ENCODE data around the gene KRTAP10-1.

Gene KRTAP10-1

GRCh38 chr21:44502171-44502958 lies 37.6 kb downstream of the KRTAP10-1 start:
- H3K4me3 ChIP-seq (ENCODE audit: low read depth in 1 of 2, low read length in 2 of 2) = no peak overlapping the region
- no peaks in the 10 kb centered on the region for H3K9me3 ChIP-seq (ENCODE audit: control insufficient read depth in 1 of 2, low read length in 2 of 2)
- peaks cover 0 to 7% of the 10 kb centered on the region in 2 donors for H3K4me1 ChIP-seq (ENCODE audit: control insufficient read depth in 1 of 2, insufficient read depth in 2 of 2, low read length in 2 of 2)
- no peak overlapping the region for H3K27ac ChIP-seq (ENCODE audit: low read length)
- no peaks in the 10 kb centered on the region for H3K36me3 ChIP-seq (ENCODE audit: control insufficient read depth in 1 of 2, insufficient read depth in 2 of 2, low read length in 2 of 2)
- no peaks in the 10 kb centered on the region for H3K27me3 ChIP-seq (ENCODE audit: low read depth, low read length)

- Histone ChIP-seq H3K27me3 (ENCODE audit: low read depth, low read length) (no peaks in the 10 kb centered on the region), H3K27ac (ENCODE audit: low read length) (no peak overlapping the region), H3K9me3 (ENCODE audit: control insufficient read depth in 1 of 2, low read length in 2 of 2) (no peaks in the 10 kb centered on the region)
Observed at GRCh38 chr21:44500111-44500510, 39.9 kb downstream of the KRTAP10-1 start.

GRCh38 chr21:44499631-44500030 lies 40.4 kb downstream of the KRTAP10-1 start:
- H3K36me3 ChIP-seq (ENCODE audit: control insufficient read depth in 1 of 2, insufficient read depth in 2 of 2, low read length in 2 of 2) = no peaks in the 10 kb centered on the region
- no peaks in the 10 kb centered on the region for H3K27me3 ChIP-seq (ENCODE audit: low read depth, low read length)
- H3K27ac ChIP-seq (ENCODE audit: low read length) = no peak overlapping the region
- no peak overlapping the region for H3K4me3 ChIP-seq (ENCODE audit: low read depth in 1 of 2, low read length in 2 of 2)
- peaks cover 0 to 7% of the 10 kb centered on the region in 2 donors for H3K4me1 ChIP-seq (ENCODE audit: control insufficient read depth in 1 of 2, insufficient read depth in 2 of 2, low read length in 2 of 2)
- H3K9me3 ChIP-seq (ENCODE audit: control insufficient read depth in 1 of 2, low read length in 2 of 2) = no peaks in the 10 kb centered on the region

More at GRCh38 chr21:44500111-44500510, 39.9 kb downstream of the KRTAP10-1 start:
- Histone ChIP-seq H3K4me3 (ENCODE audit: low read depth in 1 of 2, low read length in 2 of 2) (no peak overlapping the region), H3K36me3 (ENCODE audit: control insufficient read depth in 1 of 2, insufficient read depth in 2 of 2, low read length in 2 of 2) (no peaks in the 10 kb centered on the region), H3K4me1 (ENCODE audit: control insufficient read depth in 1 of 2, insufficient read depth in 2 of 2, low read length in 2 of 2) (peaks cover 0 to 7% of the 10 kb centered on the region in 2 donors)

GRCh38 chr21:44499211-44499560 lies 40.8 kb downstream of the KRTAP10-1 start:
- H3K9me3 ChIP-seq (ENCODE audit: control insufficient read depth in 1 of 2, low read length in 2 of 2) = no peaks in the 10 kb centered on the region
- H3K27me3 ChIP-seq (ENCODE audit: low read depth, low read length) = no peaks in the 10 kb centered on the region
- no peak overlapping the region for H3K27ac ChIP-seq (ENCODE audit: low read length)
- H3K4me3 ChIP-seq (ENCODE audit: low read depth in 1 of 2, low read length in 2 of 2) = no peak overlapping the region
- H3K4me1 ChIP-seq (ENCODE audit: control insufficient read depth in 1 of 2, insufficient read depth in 2 of 2, low read length in 2 of 2) = peaks cover 0 to 7% of the 10 kb centered on the region in 2 donors
- H3K36me3 ChIP-seq (ENCODE audit: control insufficient read depth in 1 of 2, insufficient read depth in 2 of 2, low read length in 2 of 2) = no peaks in the 10 kb centered on the region

GRCh38 chr21:44498280-44499210 lies 41.5 kb downstream of the KRTAP10-1 start:
- no peak overlapping the region for H3K4me3 ChIP-seq (ENCODE audit: low read depth in 1 of 2, low read length in 2 of 2)
- H3K27ac ChIP-seq (ENCODE audit: low read length) = no peak overlapping the region
- H3K36me3 ChIP-seq (ENCODE audit: control insufficient read depth in 1 of 2, insufficient read depth in 2 of 2, low read length in 2 of 2) = no peaks in the 10 kb centered on the region
- no peaks in the 10 kb centered on the region for H3K27me3 ChIP-seq (ENCODE audit: low read depth, low read length)
- H3K4me1 ChIP-seq (ENCODE audit: control insufficient read depth in 1 of 2, insufficient read depth in 2 of 2, low read length in 2 of 2) = peaks cover 0 to 7% of the 10 kb centered on the region in 2 donors
- H3K9me3 ChIP-seq (ENCODE audit: control insufficient read depth in 1 of 2, low read length in 2 of 2) = peaks cover 4 to 5% of the 10 kb centered on the region in 2 donors

GRCh38 chr21:44497703-44498126 lies 42.3 kb downstream of the KRTAP10-1 start:
- no peaks in the 10 kb centered on the region for H3K36me3 ChIP-seq (ENCODE audit: control insufficient read depth in 1 of 2, insufficient read depth in 2 of 2, low read length in 2 of 2)

GRCh38 chr21:44496564-44497550 lies 43.1 kb downstream of the KRTAP10-1 start:
- H3K36me3 ChIP-seq (ENCODE audit: control insufficient read depth in 1 of 2, insufficient read depth in 2 of 2, low read length in 2 of 2) = no peaks in the 10 kb centered on the region
- no peaks in the 10 kb centered on the region for H3K27me3 ChIP-seq (ENCODE audit: low read depth, low read length)
- peaks cover 10 to 20% of the 10 kb centered on the region in 2 donors for H3K9me3 ChIP-seq (ENCODE audit: control insufficient read depth in 1 of 2, low read length in 2 of 2)
- peaks cover 0 to 7% of the 10 kb centered on the region in 2 donors for H3K4me1 ChIP-seq (ENCODE audit: control insufficient read depth in 1 of 2, insufficient read depth in 2 of 2, low read length in 2 of 2)
- H3K27ac ChIP-seq (ENCODE audit: low read length) = no peak overlapping the region
- peak overlapping the region in 1 of 2 donors; percentile 11 for H3K4me3 ChIP-seq (ENCODE audit: low read depth in 1 of 2, low read length in 2 of 2)

More at GRCh38 chr21:44497703-44498126, 42.3 kb downstream of the KRTAP10-1 start:
- Histone ChIP-seq H3K4me3 (ENCODE audit: low read depth in 1 of 2, low read length in 2 of 2) (no peak overlapping the region), H3K4me1 (ENCODE audit: control insufficient read depth in 1 of 2, insufficient read depth in 2 of 2, low read length in 2 of 2) (peaks cover 0 to 7% of the 10 kb centered on the region in 2 donors), H3K9me3 (ENCODE audit: control insufficient read depth in 1 of 2, low read length in 2 of 2) (peaks cover 10 to 12% of the 10 kb centered on the region in 2 donors), H3K27me3 (ENCODE audit: low read depth, low read length) (no peaks in the 10 kb centered on the region), H3K27ac (ENCODE audit: low read length) (no peak overlapping the region)

GRCh38 chr21:44495611-44496563 lies 44.1 kb downstream of the KRTAP10-1 start:
- no peaks in the 10 kb centered on the region for H3K27me3 ChIP-seq (ENCODE audit: low read depth, low read length)
- H3K27ac ChIP-seq (ENCODE audit: low read length) = no peak overlapping the region
- H3K4me1 ChIP-seq (ENCODE audit: control insufficient read depth in 1 of 2, insufficient read depth in 2 of 2, low read length in 2 of 2) = peaks cover 0 to 7% of the 10 kb centered on the region in 2 donors
- no peaks in the 10 kb centered on the region for H3K36me3 ChIP-seq (ENCODE audit: control insufficient read depth in 1 of 2, insufficient read depth in 2 of 2, low read length in 2 of 2)
- no peak overlapping the region for H3K4me3 ChIP-seq (ENCODE audit: low read depth in 1 of 2, low read length in 2 of 2)
- peaks cover 10 to 20% of the 10 kb centered on the region in 2 donors for H3K9me3 ChIP-seq (ENCODE audit: control insufficient read depth in 1 of 2, low read length in 2 of 2)

- Histone ChIP-seq H3K27me3 (ENCODE audit: low read depth, low read length) (no peaks in the 10 kb centered on the region), H3K9me3 (ENCODE audit: control insufficient read depth in 1 of 2, low read length in 2 of 2) (peaks cover 10 to 20% of the 10 kb centered on the region in 2 donors), H3K27ac (ENCODE audit: low read length) (no peak overlapping the region), H3K4me1 (ENCODE audit: control insufficient read depth in 1 of 2, insufficient read depth in 2 of 2, low read length in 2 of 2) (peaks cover 0 to 7% of the 10 kb centered on the region in 2 donors), H3K4me3 (ENCODE audit: low read depth in 1 of 2, low read length in 2 of 2) (no peak overlapping the region), H3K36me3 (ENCODE audit: control insufficient read depth in 1 of 2, insufficient read depth in 2 of 2, low read length in 2 of 2) (no peaks in the 10 kb centered on the region)
Observed at GRCh38 chr21:44494956-44495355, 45.0 kb downstream of the KRTAP10-1 start.

GRCh38 chr21:44494418-44494817 lies 45.6 kb downstream of the KRTAP10-1 start:
- H3K4me3 ChIP-seq (ENCODE audit: low read depth in 1 of 2, low read length in 2 of 2) = no peak overlapping the region
- no peak overlapping the region for H3K27ac ChIP-seq (ENCODE audit: low read length)
- peaks cover 10 to 20% of the 10 kb centered on the region in 2 donors for H3K9me3 ChIP-seq (ENCODE audit: control insufficient read depth in 1 of 2, low read length in 2 of 2)
- no peaks in the 10 kb centered on the region for H3K36me3 ChIP-seq (ENCODE audit: control insufficient read depth in 1 of 2, insufficient read depth in 2 of 2, low read length in 2 of 2)
- H3K27me3 ChIP-seq (ENCODE audit: low read depth, low read length) = no peaks in the 10 kb centered on the region
- H3K4me1 ChIP-seq (ENCODE audit: control insufficient read depth in 1 of 2, insufficient read depth in 2 of 2, low read length in 2 of 2) = peaks cover 0 to 7% of the 10 kb centered on the region in 2 donors

Measured in muscle layer of duodenum (tissue), 2 donors.